GM23338 (cell line): Measurements from ENCODE around the gene OR6V1.

Experiments
- CREB1 ChIP-seq: fragments of 250-450 bp; sonication (Bioruptor Pico); IDR thresholded peaks from 2 replicates; pipeline ENCODE4 v1.5.0; 2020; ENCODE audit warnings: low read depth, mild to moderate bottlenecking, moderate library complexity
- CTCF ChIP-seq, 2 experiments: fragments of 200-600 bp in 1 of 2; sonication (generic) in 1 of 2; conservative IDR thresholded peaks; 2 replicates each; pipeline versions ENCODE4 v1.5.1 to v1.6.1; 2016 to 2017; ENCODE audit warnings: antibody characterized with exemption in 2 of 2, low read depth in 2 of 2, mild to moderate bottlenecking in 2 of 2, moderate library complexity in 1 of 2
- EZH2 ChIP-seq: fragments of 200-600 bp; sonication (generic); IDR thresholded peaks from one replicate; pipeline ENCODE4 v1.8.0; 2017; ENCODE audit warnings: antibody characterized with exemption, mild to moderate bottlenecking, low read depth; ENCODE audit not compliant: unreplicated experiment
- POLR2AphosphoS5 ChIP-seq: IDR thresholded peaks from 2 replicates; pipeline ENCODE4 v1.6.1; 2016; ENCODE audit warnings: antibody characterized with exemption, low read depth
- REST ChIP-seq: IDR thresholded peaks from one replicate; pipeline ENCODE4 v1.6.1; 2018; ENCODE audit warnings: antibody characterized with exemption; ENCODE audit not compliant: unreplicated experiment
- ZNF114 ChIP-seq: fragments of 250-450 bp; sonication (Bioruptor Pico); IDR thresholded peaks from 2 replicates; pipeline ENCODE4 v1.5.0; 2020; ENCODE audit warnings: mild to moderate bottlenecking, moderate library complexity

- TF ChIP-seq CTCF (conservative IDR thresholded peaks at IDR 0.05; ENCODE audit: low read depth in 2 of 2), result no peak
- TF ChIP-seq REST, result no peak
- no peak for TF ChIP-seq ZNF114 (CRISPR knock-in tag)
- no peak for TF ChIP-seq POLR2AphosphoS5
- TF ChIP-seq EZH2, result no peak
- no peak for TF ChIP-seq CREB1 (CRISPR knock-in tag)
Observed at GRCh38 chr7:143042790-143043271, 9.3 kb upstream of the OR6V1 start.
